DOHH2 (cell line): ENCODE data around the gene POFUT2.

ENCODE experiments used
- H3F3A ChIP-seq: fragments of 200-600 bp; sonication (generic), shearing (Covaris generic); 2 replicates; pipeline ENCODE4 v1.6.0; 2016; ENCODE audit warnings: antibody characterized with exemption, mild to moderate bottlenecking; ENCODE audit not compliant: control insufficient read depth, insufficient read depth
- H3K27ac ChIP-seq: fragments of 200-600 bp; sonication (generic); 2 replicates; pipeline ENCODE4 v1.5.1; 2014; ENCODE audit warnings: low read depth, mild to moderate bottlenecking, low read length, moderate library complexity
- H3K27me3 ChIP-seq: fragments of 200-600 bp; sonication (generic); 2 replicates; pipeline ENCODE4 v1.6.1; 2014; ENCODE audit warnings: mild to moderate bottlenecking, low read length, mixed read lengths; ENCODE audit not compliant: control insufficient read depth
- H3K36me3 ChIP-seq: fragments of 200-600 bp; sonication (generic); 2 replicates; pipeline ENCODE4 v1.6.1; 2014; ENCODE audit warnings: mild to moderate bottlenecking, low read length, moderate library complexity, mixed read lengths; ENCODE audit not compliant: control insufficient read depth
- H3K4me1 ChIP-seq: fragments of 200-600 bp; sonication (generic); 2 replicates; pipeline ENCODE4 v1.6.1; 2014; ENCODE audit warnings: mild to moderate bottlenecking, low read length, mixed read lengths; ENCODE audit not compliant: control insufficient read depth
- H3K4me2 ChIP-seq: fragments of 200-600 bp; sonication (generic); 2 replicates; pipeline ENCODE4 v1.6.0; 2014; ENCODE audit warnings: mild to moderate bottlenecking, low read length, moderate library complexity
- H3K4me3 ChIP-seq: fragments of 200-600 bp; sonication (generic); 2 replicates; pipeline ENCODE4 v1.5.1; 2014; ENCODE audit warnings: mild to moderate bottlenecking, low read length, mixed read lengths
- H3K79me2 ChIP-seq: fragments of 200-600 bp; sonication (generic); 2 replicates; pipeline ENCODE4 v1.6.1; 2014; ENCODE audit warnings: mild to moderate bottlenecking, low read length, mixed read lengths; ENCODE audit not compliant: control insufficient read depth
- H3K9me2 ChIP-seq: fragments of 200-600 bp; sonication (generic); replicated peaks from 2 replicates; pipeline ENCODE4 v1.6.1; 2014; ENCODE audit warnings: mild to moderate bottlenecking, low read length, mixed read lengths; ENCODE audit not compliant: control insufficient read depth
- H3K9me3 ChIP-seq: fragments of 200-600 bp; sonication (generic); 2 replicates; pipeline ENCODE4 v1.6.1; 2014; ENCODE audit warnings: antibody characterized with exemption, low read length, mixed read lengths; ENCODE audit not compliant: control insufficient read depth, insufficient read depth
- H4K20me1 ChIP-seq: fragments of 200-600 bp; sonication (generic); 2 replicates; pipeline ENCODE4 v1.6.0; 2014; ENCODE audit warnings: low read depth, mild to moderate bottlenecking, antibody characterized with exemption, low read length, moderate library complexity; ENCODE audit not compliant: control insufficient read depth, insufficient read depth
- EZH2phosphoT487 ChIP-seq: fragments of 200-600 bp; sonication (generic); IDR thresholded peaks from 2 replicates; pipeline ENCODE4 v1.6.1; 2017; ENCODE audit warnings: borderline replicate concordance, mild to moderate bottlenecking, antibody characterized with exemption, low read length, moderate library complexity, mixed read lengths
- TF ChIP-seq, protein P1 (sequence below): fragments of 200-600 bp; sonication (generic); IDR thresholded peaks from one replicate; pipeline ENCODE4 v1.5.1; 2014; ENCODE audit warnings: antibody characterized with exemption, mild to moderate bottlenecking, low read depth, low read length; ENCODE audit not compliant: poor library complexity, severe bottlenecking

The POFUT2 gene

DNA sequence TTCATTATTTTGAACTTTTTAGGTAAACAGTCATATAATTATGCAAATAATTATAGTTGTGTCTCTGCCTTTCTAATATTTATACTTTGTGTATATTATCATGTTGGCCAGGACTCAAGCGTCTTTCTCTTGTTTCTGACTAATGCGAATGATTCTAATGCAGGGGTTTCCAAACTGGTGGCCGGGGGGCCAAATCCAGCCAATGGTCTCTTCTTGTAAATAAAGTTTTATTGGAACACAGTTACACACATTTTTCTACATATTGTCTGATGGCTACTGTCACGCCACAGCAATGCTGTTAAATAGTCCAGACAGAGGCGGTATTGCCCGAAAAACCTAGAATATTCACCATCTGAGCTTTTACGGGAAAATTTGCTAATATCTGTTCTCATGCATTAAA, 8.9 kb upstream of the POFUT2 start:
- no peaks in the 10 kb centered on the region for H3K9me2 ChIP-seq
- H3K27me3 ChIP-seq = no peaks in the 10 kb centered on the region
- H3F3A ChIP-seq = no peaks in the 10 kb centered on the region
- peaks cover 7% of the 10 kb centered on the region; the same call in 1 of the 2 replicates for H3K4me1 ChIP-seq
- H3K4me2 ChIP-seq = no peak overlapping the region
- H3K36me3 ChIP-seq = no peaks in the 10 kb centered on the region
- TF ChIP-seq, protein P1, sequence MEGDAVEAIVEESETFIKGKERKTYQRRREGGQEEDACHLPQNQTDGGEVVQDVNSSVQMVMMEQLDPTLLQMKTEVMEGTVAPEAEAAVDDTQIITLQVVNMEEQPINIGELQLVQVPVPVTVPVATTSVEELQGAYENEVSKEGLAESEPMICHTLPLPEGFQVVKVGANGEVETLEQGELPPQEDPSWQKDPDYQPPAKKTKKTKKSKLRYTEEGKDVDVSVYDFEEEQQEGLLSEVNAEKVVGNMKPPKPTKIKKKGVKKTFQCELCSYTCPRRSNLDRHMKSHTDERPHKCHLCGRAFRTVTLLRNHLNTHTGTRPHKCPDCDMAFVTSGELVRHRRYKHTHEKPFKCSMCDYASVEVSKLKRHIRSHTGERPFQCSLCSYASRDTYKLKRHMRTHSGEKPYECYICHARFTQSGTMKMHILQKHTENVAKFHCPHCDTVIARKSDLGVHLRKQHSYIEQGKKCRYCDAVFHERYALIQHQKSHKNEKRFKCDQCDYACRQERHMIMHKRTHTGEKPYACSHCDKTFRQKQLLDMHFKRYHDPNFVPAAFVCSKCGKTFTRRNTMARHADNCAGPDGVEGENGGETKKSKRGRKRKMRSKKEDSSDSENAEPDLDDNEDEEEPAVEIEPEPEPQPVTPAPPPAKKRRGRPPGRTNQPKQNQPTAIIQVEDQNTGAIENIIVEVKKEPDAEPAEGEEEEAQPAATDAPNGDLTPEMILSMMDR = no peak
- no peak for TF ChIP-seq EZH2phosphoT487
- no peaks in the 10 kb centered on the region for H3K9me3 ChIP-seq
- no peak overlapping the region for H3K27ac ChIP-seq
- H4K20me1 ChIP-seq = no peaks in the 10 kb centered on the region
- H3K79me2 ChIP-seq = no peaks in the 10 kb centered on the region
- no peak overlapping the region for H3K4me3 ChIP-seq

DNA sequence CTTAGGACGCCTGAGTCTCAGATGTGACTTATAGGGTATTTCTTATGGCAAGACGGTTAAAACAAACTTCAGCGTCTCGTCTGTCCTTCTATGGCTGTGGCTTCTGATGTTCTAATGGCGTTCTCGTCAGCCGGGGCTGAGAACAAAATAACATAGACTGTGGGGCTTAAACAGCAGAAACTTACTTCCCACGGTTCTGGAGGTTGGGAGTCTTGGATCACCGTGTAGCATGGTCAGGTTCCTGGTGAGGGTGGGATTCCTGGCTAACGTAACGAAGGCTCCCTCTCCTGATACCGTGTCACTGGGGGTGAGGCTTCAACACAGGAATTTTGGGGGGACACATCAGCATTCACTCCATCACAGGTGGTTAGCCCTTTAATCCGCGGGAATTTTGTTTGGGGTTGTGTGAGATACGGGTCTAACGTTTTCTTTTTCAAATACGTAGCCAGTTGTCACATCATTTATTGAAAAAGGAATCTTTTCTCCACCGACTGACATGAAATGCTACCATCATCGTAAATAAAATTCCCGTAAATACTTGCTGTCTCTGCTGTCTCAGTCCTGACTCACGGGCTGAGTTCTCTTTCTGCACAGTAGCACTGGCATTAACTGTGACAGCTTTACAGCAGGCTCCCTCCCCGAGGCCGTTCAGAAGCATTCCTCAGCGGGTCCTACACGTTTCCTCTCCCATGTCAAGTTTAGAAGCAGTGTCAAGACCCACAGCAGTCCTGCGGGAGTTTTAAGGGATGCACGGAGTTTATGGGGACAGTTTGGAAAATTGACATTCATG, 8.1 kb upstream of the POFUT2 start:
- Histone ChIP-seq H3K9me2 (no peaks in the 10 kb centered on the region), H3K36me3 (no peaks in the 10 kb centered on the region), H3K27me3 (no peaks in the 10 kb centered on the region), H3K4me2 (no peak overlapping the region), H4K20me1 (no peaks in the 10 kb centered on the region), H3K27ac (no peak overlapping the region), H3F3A (no peaks in the 10 kb centered on the region), H3K79me2 (no peaks in the 10 kb centered on the region), H3K4me3 (no peak overlapping the region), H3K9me3 (no peaks in the 10 kb centered on the region), H3K4me1 (peaks cover 7% of the 10 kb centered on the region; the same call in 1 of the 2 replicates)
- TF ChIP-seq, protein P1 = no peak
- TF ChIP-seq EZH2phosphoT487 = no peak

DNA sequence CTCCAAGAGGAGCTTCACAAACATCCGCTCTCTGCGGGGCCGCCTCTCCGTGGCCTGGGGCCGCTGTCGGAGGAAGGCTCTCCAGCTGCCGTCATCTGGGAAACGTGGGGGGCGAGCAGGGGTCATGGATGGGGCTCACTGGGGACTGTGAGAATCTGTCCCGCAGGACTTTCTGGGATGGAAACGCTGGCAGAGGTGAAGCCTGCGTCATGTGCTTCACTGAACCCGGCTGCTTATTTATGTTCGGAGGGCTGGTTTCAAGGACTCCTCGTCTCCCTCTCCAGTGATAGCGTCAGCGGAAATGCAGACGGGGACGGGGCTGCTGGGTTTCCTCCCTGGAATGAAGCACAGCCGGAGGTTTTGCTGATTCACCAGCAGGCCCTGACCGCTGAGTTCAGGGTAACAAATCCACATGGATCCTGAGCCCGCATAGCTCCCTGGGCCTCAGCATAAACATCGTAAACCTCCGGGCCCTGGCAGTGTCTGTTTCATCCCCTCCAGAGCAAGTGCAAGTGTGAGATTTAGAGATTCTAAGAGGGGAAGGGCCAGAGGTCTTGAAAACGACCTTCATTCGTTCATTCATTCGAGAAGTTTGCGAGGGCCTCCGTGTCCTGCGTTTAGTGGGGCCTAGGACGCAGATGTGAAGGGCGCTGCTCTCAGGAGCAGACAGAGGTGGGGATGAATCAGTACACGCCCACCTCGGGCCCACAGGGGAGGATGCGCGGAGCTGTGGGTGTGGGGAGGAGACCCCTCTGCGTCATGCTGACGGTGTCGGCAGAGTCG, 7.0 kb upstream of the POFUT2 start:
- TF ChIP-seq, protein P1 = no peak
- no peak for TF ChIP-seq EZH2phosphoT487
- Histone ChIP-seq H3K4me1 (peaks cover 7% of the 10 kb centered on the region; the same call in 1 of the 2 replicates), H3K9me2 (no peaks in the 10 kb centered on the region), H3K79me2 (no peaks in the 10 kb centered on the region), H3K36me3 (no peaks in the 10 kb centered on the region), H4K20me1 (no peaks in the 10 kb centered on the region), H3K27me3 (no peaks in the 10 kb centered on the region), H3K4me3 (no peak overlapping the region), H3K4me2 (no peak overlapping the region), H3K9me3 (no peaks in the 10 kb centered on the region), H3F3A (no peaks in the 10 kb centered on the region), H3K27ac (no peak overlapping the region)
